PC-9 (cell line): ENCODE measurements around the gene PLEKHA5. TPM values are rescaled to one million over a fixed set of nuclear protein-coding genes. Genes with fewer than 3 reads are reported as not detected.
"Not testable (repeated sequence)": the region's sequence is repeated elsewhere in the genome, so short reads cannot be mapped to it uniquely, and the experiment has no call there.

Source experiments
- BruUV-seq: library from RNA; stranded (reverse); fragments of 400-500 nt; replicated peaks from 2 replicates; lab custom pipeline; 2021; lab: Mats Ljungman, UMichigan
- CTCF ChIA-PET: fragments of 300-600 bp; sonication (Branson Sonifier 250); formaldehyde crosslinking; loops from one replicate; lab custom pipeline; 2022; ENCODE audit warnings: antibody characterized with exemption; lab: Charles Lee
- POLR2A ChIA-PET: fragments of 300-600 bp; sonication (Branson Sonifier 250); formaldehyde crosslinking; loops from one replicate; lab custom pipeline; 2022; ENCODE audit warnings: antibody characterized with exemption; ENCODE audit not compliant: unreplicated experiment; lab: Charles Lee
- DNase-seq, 2 experiments: peaks; one replicate each; pipeline versions ENCODE4 v3.0.0 to v3.0.0-alpha.2; 2015 to 2022; ENCODE audit warnings: mixed read lengths in 1 of 2
- H2AFZ ChIP-seq: fragments of 200-600 bp; sonication (generic); 2 replicates; pipeline ENCODE4 v1.8.1; 2017; ENCODE audit warnings: antibody characterized with exemption
- H3F3A ChIP-seq: fragments of 200-600 bp; sonication (generic); 2 replicates; pipeline ENCODE4 v1.8.1; 2017; ENCODE audit warnings: antibody characterized with exemption, mild to moderate bottlenecking, low read depth; ENCODE audit not compliant: insufficient read depth
- H3K27ac ChIP-seq: fragments of 200-600 bp; sonication (generic); 2 replicates; pipeline ENCODE4 v1.6.1; 2016; ENCODE audit warnings: mixed run types
- H3K27me3 ChIP-seq: fragments of 200-600 bp; sonication (generic); 2 replicates; pipeline ENCODE4 v1.6.1; 2016; ENCODE audit warnings: low read depth, mixed run types; ENCODE audit not compliant: insufficient read depth
- H3K36me3 ChIP-seq: fragments of 200-600 bp; sonication (generic); 2 replicates; pipeline ENCODE4 v1.6.1; 2016; ENCODE audit warnings: low read depth, mixed run types
- H3K4me1 ChIP-seq: fragments of 200-600 bp; sonication (generic); replicated peaks from 2 replicates; pipeline ENCODE4 v1.6.1; 2016; ENCODE audit warnings: mixed run types; ENCODE audit not compliant: insufficient read depth
- H3K4me2 ChIP-seq: fragments of 200-600 bp; sonication (generic); 2 replicates; pipeline ENCODE4 v1.6.1; 2017; ENCODE audit warnings: mixed run types
- H3K4me3 ChIP-seq: fragments of 200-600 bp; sonication (generic); 2 replicates; pipeline ENCODE4 v1.6.1; 2016; ENCODE audit warnings: mixed run types
- H3K79me2 ChIP-seq: fragments of 200-600 bp; sonication (generic); 2 replicates; pipeline ENCODE4 v1.6.1; 2017; ENCODE audit warnings: low read depth, mixed run types
- H3K9me2 ChIP-seq: fragments of 200-600 bp; sonication (generic); 2 replicates; pipeline ENCODE4 v1.8.1; 2017; ENCODE audit warnings: mild to moderate bottlenecking; ENCODE audit not compliant: insufficient read depth
- H3K9me3 ChIP-seq: fragments of 200-600 bp; sonication (generic); 2 replicates; pipeline ENCODE4 v1.8.1; 2016; ENCODE audit warnings: low read depth; ENCODE audit not compliant: insufficient read depth
- H4K20me1 ChIP-seq: fragments of 200-600 bp; sonication (generic); 2 replicates; pipeline ENCODE4 v1.8.1; 2017; ENCODE audit not compliant: insufficient read depth
- CTCF ChIP-seq: fragments of 200-600 bp; sonication (generic); conservative IDR thresholded peaks from 2 replicates; pipeline ENCODE4 v1.6.1; 2017; ENCODE audit warnings: mixed run types, antibody characterized with exemption, mild to moderate bottlenecking, moderate library complexity
- EZH2 ChIP-seq: fragments of 200-600 bp; sonication (generic); IDR thresholded peaks from 2 replicates; pipeline ENCODE4 v1.8.0; 2017; ENCODE audit warnings: antibody characterized with exemption, low read depth
- intact Hi-C: fragments of 100-400 bp; cut with micrococcal nuclease; formaldehyde crosslinking; loops from one replicate; pipeline ENCODE4 v1.10.0; 2022; ENCODE audit not compliant: unreplicated experiment
- total RNA-seq: library from RNA; stranded (reverse); gene quantifications from 2 replicates; pipeline ENCODE4 v1.2.3, GENCODE V29; 2021

Gene PLEKHA5
- total RNA-seq, 1 experiment from 2014 or later: 54.1 TPM

- Histone ChIP-seq H3K27ac (no peak overlapping the region), H4K20me1 (no peaks in the 10 kb centered on the region), H3K9me3 (peaks cover 4% of the 10 kb centered on the region; the same call in 1 of the 2 replicates), H3F3A (no peaks in the 10 kb centered on the region), H3K27me3 (no peaks in the 10 kb centered on the region), H3K79me2 (no peaks in the 10 kb centered on the region), H3K9me2 (peaks cover 2% of the 10 kb centered on the region; the same call in 1 of the 2 replicates), H3K4me2 (no peak overlapping the region), H3K4me3 (no peak overlapping the region), H2AFZ (no peak overlapping the region), H3K4me1 (no peaks in the 10 kb centered on the region), H3K36me3 (no peaks in the 10 kb centered on the region)
- TF ChIP-seq CTCF (no peak), EZH2 (no peak)
- no peak for DNase-seq
- ChIA-PET CTCF (no interaction called here), POLR2A (no interaction called here)
- BruUV-seq: no TSS peak
- intact Hi-C loops: no loop called here
Measured at GRCh38 chr12:19084547-19084946, 45.0 kb upstream of the PLEKHA5 start.

- H3K9me3 ChIP-seq: peaks cover 4% of the 10 kb centered on the region; the same call in 1 of the 2 replicates
- no peak for DNase-seq
- no peaks in the 10 kb centered on the region for H4K20me1 ChIP-seq
- no peak overlapping the region for H3K27ac ChIP-seq
- CTCF ChIA-PET: no interaction called here
- H3K79me2 ChIP-seq: no peaks in the 10 kb centered on the region
- no peaks in the 10 kb centered on the region for H3K27me3 ChIP-seq
- no peak overlapping the region for H2AFZ ChIP-seq
- TF ChIP-seq EZH2 (no peak), CTCF (no peak)
- H3K4me2 ChIP-seq: no peak overlapping the region
- no peaks in the 10 kb centered on the region for H3F3A ChIP-seq
- no peak overlapping the region for H3K4me3 ChIP-seq
- BruUV-seq: no TSS peak
- peaks cover 2% of the 10 kb centered on the region; the same call in 1 of the 2 replicates for H3K9me2 ChIP-seq
- POLR2A ChIA-PET: interaction anchor here (0.6 kb wide), 1 partner anchor 39 kb away, joined by 7 read pairs; no protein-coding TSS in a partner anchor
- H3K4me1 ChIP-seq: no peaks in the 10 kb centered on the region
- no peaks in the 10 kb centered on the region for H3K36me3 ChIP-seq
- intact Hi-C loops: no loop called here
Measured at GRCh38 chr12:19085090-19085489, 44.4 kb upstream of the PLEKHA5 start.

- ChIA-PET CTCF (no interaction called here), POLR2A (no interaction called here)
- Histone ChIP-seq H3K27ac (no peak overlapping the region), H3K9me2 (peaks cover 2% of the 10 kb centered on the region; the same call in 1 of the 2 replicates), H3K4me1 (no peaks in the 10 kb centered on the region), H3K36me3 (no peaks in the 10 kb centered on the region), H3K9me3 (peaks cover 4% of the 10 kb centered on the region; the same call in 1 of the 2 replicates), H3K4me2 (no peak overlapping the region), H2AFZ (no peak overlapping the region), H3F3A (no peaks in the 10 kb centered on the region), H3K27me3 (no peaks in the 10 kb centered on the region), H3K4me3 (no peak overlapping the region), H3K79me2 (no peaks in the 10 kb centered on the region), H4K20me1 (no peaks in the 10 kb centered on the region)
- intact Hi-C loops: no loop called here
- TF ChIP-seq CTCF (no peak), EZH2 (no peak)
- BruUV-seq: no TSS peak
- DNase-seq: no peak
Measured at GRCh38 chr12:19088606-19089005, 40.9 kb upstream of the PLEKHA5 start.

GRCh38 chr12:19092482-19092881, 37.1 kb upstream of the PLEKHA5 start:
- H3K27me3 ChIP-seq, H3K79me2 ChIP-seq, H3K9me3 ChIP-seq, H3K36me3 ChIP-seq, H3K4me2 ChIP-seq, H4K20me1 ChIP-seq, H3K9me2 ChIP-seq, H2AFZ ChIP-seq, POLR2A ChIA-PET, H3K27ac ChIP-seq, CTCF ChIA-PET, H3K4me3 ChIP-seq, intact Hi-C loops, H3F3A ChIP-seq, BruUV-seq, DNase-seq: not testable (repeated sequence)
- H3K4me1 ChIP-seq: peaks cover 13% of the 10 kb centered on the region
